ENCODE data around the gene TFAP2C.

The TFAP2C gene

DNA sequence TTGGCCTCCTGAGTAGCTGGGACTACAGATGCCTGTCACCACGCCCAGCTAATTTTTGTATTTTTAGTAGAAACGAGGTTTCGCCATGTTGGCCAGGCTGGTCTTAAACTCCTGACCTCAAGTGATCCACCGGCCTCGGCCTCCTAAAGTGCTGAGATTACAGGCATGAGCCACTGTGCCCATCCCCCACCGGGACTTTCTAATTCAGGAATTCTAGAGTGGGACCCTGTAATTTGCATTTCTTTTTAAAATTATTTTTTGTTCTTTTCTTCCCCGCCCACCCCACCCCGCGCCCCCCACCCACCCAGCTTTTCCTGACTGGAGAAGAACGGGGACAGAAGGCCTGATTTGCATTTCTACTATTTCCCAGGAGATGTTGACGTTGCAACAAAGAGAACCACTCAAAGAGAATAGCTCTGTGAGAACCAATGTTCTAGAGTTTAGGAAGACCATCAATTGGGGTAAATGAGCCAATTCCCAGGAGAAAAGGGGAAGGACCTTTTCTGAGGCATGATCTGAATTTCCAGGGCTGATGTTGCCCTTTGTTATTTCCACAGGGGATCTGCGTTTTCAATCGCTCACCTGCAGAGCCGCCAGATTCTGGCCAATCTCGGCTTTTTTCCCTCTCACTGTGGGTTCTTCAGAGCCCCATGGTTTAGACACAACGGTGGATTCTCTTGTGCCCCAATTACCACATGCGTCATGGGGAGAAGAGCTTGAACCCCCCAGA lies 33.2 kb upstream of the TFAP2C start:
- Histone ChIP-seq H3K27me3 (ENCODE audit: insufficient read depth, low read length) (no peaks in the 10 kb centered on the region), H3K9me3 (ENCODE audit: insufficient read depth, low read depth, low read length) (no peaks in the 10 kb centered on the region), H3K4me1 (ENCODE audit: insufficient read depth, low read length) (peaks cover 8% of the 10 kb centered on the region; the same call in 1 of the 2 replicates), H3K4me3 (ENCODE audit: low read length) (no peak overlapping the region), H3K27ac (ENCODE audit: low read length) (no peak overlapping the region), H3K9ac (ENCODE audit: low read depth, low read length) (no peak overlapping the region), H3K36me3 (ENCODE audit: insufficient read depth, low read depth, low read length) (no peaks in the 10 kb centered on the region)

DNA sequence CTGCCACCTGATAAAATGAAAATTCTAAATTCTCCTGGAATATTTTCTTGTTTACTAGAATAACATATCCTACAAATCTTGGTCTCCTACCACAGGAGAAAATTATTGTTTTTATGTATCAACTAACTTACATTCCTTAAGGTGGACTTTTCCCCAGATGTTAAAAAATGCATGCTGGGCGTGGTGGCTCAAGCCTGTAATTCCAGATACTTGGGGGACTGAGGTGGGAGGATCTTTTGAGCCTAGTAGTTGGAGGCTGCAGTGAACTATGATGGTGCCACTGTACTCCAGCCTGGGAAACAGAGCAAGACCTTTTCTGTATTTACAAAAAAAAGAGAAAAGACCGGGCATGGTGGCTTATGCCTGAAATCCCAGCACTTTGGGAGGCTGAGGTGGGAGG lies 27.9 kb upstream of the TFAP2C start:
- no peak overlapping the region for H3K4me3 ChIP-seq (ENCODE audit: low read length)

GRCh38 chr20:56604673-56605072 lies 24.4 kb upstream of the TFAP2C start:
- Histone ChIP-seq H3K4me1 (ENCODE audit: insufficient read depth, low read length) (no peaks in the 10 kb centered on the region; the same call in 1 of the 2 replicates), H3K9me3 (ENCODE audit: insufficient read depth, low read depth, low read length) (no peaks in the 10 kb centered on the region), H3K4me3 (ENCODE audit: low read length) (no peak overlapping the region), H3K27ac (ENCODE audit: low read length) (no peak overlapping the region), H3K9ac (ENCODE audit: low read depth, low read length) (no peak overlapping the region), H3K27me3 (ENCODE audit: insufficient read depth, low read length) (no peaks in the 10 kb centered on the region), H3K36me3 (ENCODE audit: insufficient read depth, low read depth, low read length) (no peaks in the 10 kb centered on the region)

More for the DNA sequence above, 27.9 kb upstream of the TFAP2C start:
- Histone ChIP-seq H3K4me1 (ENCODE audit: insufficient read depth, low read length) (no peaks in the 10 kb centered on the region; the same call in 1 of the 2 replicates), H3K36me3 (ENCODE audit: insufficient read depth, low read depth, low read length) (no peaks in the 10 kb centered on the region), H3K9me3 (ENCODE audit: insufficient read depth, low read depth, low read length) (no peaks in the 10 kb centered on the region), H3K27ac (ENCODE audit: low read length) (no peak overlapping the region), H3K27me3 (ENCODE audit: insufficient read depth, low read length) (no peaks in the 10 kb centered on the region), H3K9ac (ENCODE audit: low read depth, low read length) (no peak overlapping the region)

DNA sequence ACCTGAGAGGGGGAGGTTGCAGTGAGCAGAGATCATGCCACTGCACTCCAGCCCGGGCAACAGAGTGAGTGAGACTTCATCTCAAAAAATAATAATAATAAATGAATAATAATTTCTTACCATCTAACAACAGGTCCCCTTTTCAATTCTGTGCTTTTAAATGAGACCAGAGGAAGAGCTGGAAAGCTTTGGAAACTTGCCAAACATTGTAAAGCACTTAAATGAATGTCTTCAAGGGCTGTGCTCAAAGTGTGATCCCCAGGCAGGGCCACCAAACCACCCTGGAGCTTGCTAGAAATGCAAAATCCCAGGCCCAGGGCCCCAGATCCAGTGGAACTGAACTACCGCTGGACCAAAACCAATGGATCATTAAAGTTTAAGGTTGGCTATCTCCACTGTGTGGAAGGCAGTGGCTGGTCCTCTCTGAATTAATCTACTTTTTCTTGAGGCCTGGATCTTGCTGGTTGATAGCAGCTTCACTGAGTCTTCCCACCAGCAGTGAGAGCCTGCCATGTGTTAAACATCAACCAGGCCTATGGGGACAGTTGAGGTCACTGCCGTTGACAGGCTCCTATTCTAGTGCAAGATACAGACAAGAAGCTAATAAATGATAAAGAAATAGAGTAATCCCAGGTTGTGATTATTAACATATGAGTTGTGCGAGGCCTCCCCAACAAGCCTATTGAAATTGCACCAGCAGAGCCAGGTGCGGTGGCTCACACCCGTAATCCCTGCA lies 23.7 kb upstream of the TFAP2C start:
- no peaks in the 10 kb centered on the region for H3K27me3 ChIP-seq (ENCODE audit: insufficient read depth, low read length)
- no peaks in the 10 kb centered on the region for H3K9me3 ChIP-seq (ENCODE audit: insufficient read depth, low read depth, low read length)
- no peak overlapping the region for H3K9ac ChIP-seq (ENCODE audit: low read depth, low read length)
- H3K4me1 ChIP-seq (ENCODE audit: insufficient read depth, low read length) = no peaks in the 10 kb centered on the region; the same call in 1 of the 2 replicates
- no peak overlapping the region for H3K27ac ChIP-seq (ENCODE audit: low read length)
- no peaks in the 10 kb centered on the region for H3K36me3 ChIP-seq (ENCODE audit: insufficient read depth, low read depth, low read length)
- H3K4me3 ChIP-seq (ENCODE audit: low read length) = no peak overlapping the region

DNA sequence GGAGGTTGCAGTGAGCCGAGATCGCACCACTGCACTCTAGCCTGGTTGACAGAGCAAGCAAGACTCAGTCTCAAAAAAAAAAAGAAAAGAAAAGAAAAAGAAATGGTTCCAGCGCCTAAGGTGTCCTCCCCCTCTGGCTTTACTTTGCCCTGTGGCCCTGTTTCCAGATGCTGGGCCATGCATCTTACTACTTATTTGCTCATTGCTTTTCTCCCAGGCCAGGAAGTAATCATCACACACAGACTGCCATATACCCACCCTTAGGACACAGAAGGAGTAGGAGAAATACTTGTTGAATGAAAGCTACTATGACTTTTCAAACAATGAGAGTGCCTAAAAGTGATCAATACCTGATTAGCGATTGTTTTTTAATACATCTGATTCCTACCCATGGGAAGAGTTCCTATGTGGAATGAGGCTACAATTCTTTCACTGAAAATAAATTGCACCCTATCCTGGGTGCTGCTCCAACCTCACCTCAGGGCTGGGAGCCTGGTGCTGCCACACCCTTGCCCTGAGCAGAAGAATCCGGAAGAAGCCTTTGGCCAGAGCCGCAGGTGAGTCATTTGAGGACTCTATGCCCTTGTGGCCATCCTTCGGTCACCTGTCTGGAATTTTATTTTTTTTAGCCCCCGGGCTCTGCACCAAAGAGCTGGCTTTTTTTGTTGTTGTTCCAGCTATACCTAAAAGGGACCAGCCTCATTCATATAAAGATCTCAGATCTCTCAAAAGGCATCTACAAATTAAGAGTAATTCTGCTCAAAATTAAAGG lies 22.7 kb upstream of the TFAP2C start:
- no peak overlapping the region for H3K27ac ChIP-seq (ENCODE audit: low read length)
- H3K9me3 ChIP-seq (ENCODE audit: insufficient read depth, low read depth, low read length) = no peaks in the 10 kb centered on the region
- no peak overlapping the region for H3K9ac ChIP-seq (ENCODE audit: low read depth, low read length)
- H3K4me1 ChIP-seq (ENCODE audit: insufficient read depth, low read length) = no peaks in the 10 kb centered on the region; the same call in 1 of the 2 replicates
- no peaks in the 10 kb centered on the region for H3K27me3 ChIP-seq (ENCODE audit: insufficient read depth, low read length)
- no peak overlapping the region for H3K4me3 ChIP-seq (ENCODE audit: low read length)
- H3K36me3 ChIP-seq (ENCODE audit: insufficient read depth, low read depth, low read length) = no peaks in the 10 kb centered on the region

- no peaks in the 10 kb centered on the region for H3K27me3 ChIP-seq (ENCODE audit: insufficient read depth, low read length)
- no peaks in the 10 kb centered on the region; the same call in 1 of the 2 replicates for H3K4me1 ChIP-seq (ENCODE audit: insufficient read depth, low read length)
- no peak overlapping the region for H3K9ac ChIP-seq (ENCODE audit: low read depth, low read length)
- H3K4me3 ChIP-seq (ENCODE audit: low read length) = no peak overlapping the region
- H3K27ac ChIP-seq (ENCODE audit: low read length) = no peak overlapping the region
- H3K36me3 ChIP-seq (ENCODE audit: insufficient read depth, low read depth, low read length) = no peaks in the 10 kb centered on the region
- H3K9me3 ChIP-seq (ENCODE audit: insufficient read depth, low read depth, low read length) = no peaks in the 10 kb centered on the region
Measured at GRCh38 chr20:56607061-56607704, 21.9 kb upstream of the TFAP2C start.

GRCh38 chr20:56608376-56608775 lies 20.7 kb upstream of the TFAP2C start:
- H3K9ac ChIP-seq (ENCODE audit: low read depth, low read length) = no peak overlapping the region
- H3K4me3 ChIP-seq (ENCODE audit: low read length) = no peak overlapping the region
- H3K36me3 ChIP-seq (ENCODE audit: insufficient read depth, low read depth, low read length) = no peaks in the 10 kb centered on the region
- no peaks in the 10 kb centered on the region for H3K9me3 ChIP-seq (ENCODE audit: insufficient read depth, low read depth, low read length)
- no peaks in the 10 kb centered on the region; the same call in 1 of the 2 replicates for H3K4me1 ChIP-seq (ENCODE audit: insufficient read depth, low read length)
- no peaks in the 10 kb centered on the region for H3K27me3 ChIP-seq (ENCODE audit: insufficient read depth, low read length)
- H3K27ac ChIP-seq (ENCODE audit: low read length) = no peak overlapping the region

DNA sequence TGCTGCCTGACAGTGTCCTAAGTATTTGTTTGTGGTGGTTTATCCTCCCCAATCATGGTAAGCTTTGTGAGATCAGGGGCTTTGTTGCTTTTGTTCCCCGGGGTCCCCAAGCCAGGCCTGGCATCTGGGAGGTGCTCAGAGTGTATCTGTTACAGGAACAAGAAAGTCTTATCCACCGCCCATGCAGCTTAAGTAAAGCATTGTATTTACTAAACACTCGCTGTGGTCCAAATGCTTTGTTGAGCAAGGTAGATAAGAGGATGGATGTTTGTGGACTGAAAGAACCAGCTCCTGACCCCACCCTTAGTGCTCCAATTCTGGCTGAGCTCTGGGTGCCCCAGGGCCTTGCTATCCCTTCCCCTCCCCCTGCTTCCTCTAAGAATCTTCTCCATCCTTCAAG lies 19.8 kb upstream of the TFAP2C start:
- Histone ChIP-seq H3K27ac (ENCODE audit: low read length) (no peak overlapping the region), H3K4me3 (ENCODE audit: low read length) (no peak overlapping the region), H3K27me3 (ENCODE audit: insufficient read depth, low read length) (no peaks in the 10 kb centered on the region)

GRCh38 chr20:56610098-56610497 lies 19.0 kb upstream of the TFAP2C start:
- Histone ChIP-seq H3K27ac (ENCODE audit: low read length) (no peak overlapping the region), H3K27me3 (ENCODE audit: insufficient read depth, low read length) (no peaks in the 10 kb centered on the region), H3K4me3 (ENCODE audit: low read length) (no peak overlapping the region), H3K9me3 (ENCODE audit: insufficient read depth, low read depth, low read length) (no peaks in the 10 kb centered on the region), H3K4me1 (ENCODE audit: insufficient read depth, low read length) (no peaks in the 10 kb centered on the region; the same call in 1 of the 2 replicates), H3K9ac (ENCODE audit: low read depth, low read length) (no peak overlapping the region), H3K36me3 (ENCODE audit: insufficient read depth, low read depth, low read length) (no peaks in the 10 kb centered on the region)

More for the DNA sequence above, 19.8 kb upstream of the TFAP2C start:
- no peaks in the 10 kb centered on the region; the same call in 1 of the 2 replicates for H3K4me1 ChIP-seq (ENCODE audit: insufficient read depth, low read length)
- no peaks in the 10 kb centered on the region for H3K9me3 ChIP-seq (ENCODE audit: insufficient read depth, low read depth, low read length)
- H3K9ac ChIP-seq (ENCODE audit: low read depth, low read length) = no peak overlapping the region
- H3K36me3 ChIP-seq (ENCODE audit: insufficient read depth, low read depth, low read length) = no peaks in the 10 kb centered on the region

DNA sequence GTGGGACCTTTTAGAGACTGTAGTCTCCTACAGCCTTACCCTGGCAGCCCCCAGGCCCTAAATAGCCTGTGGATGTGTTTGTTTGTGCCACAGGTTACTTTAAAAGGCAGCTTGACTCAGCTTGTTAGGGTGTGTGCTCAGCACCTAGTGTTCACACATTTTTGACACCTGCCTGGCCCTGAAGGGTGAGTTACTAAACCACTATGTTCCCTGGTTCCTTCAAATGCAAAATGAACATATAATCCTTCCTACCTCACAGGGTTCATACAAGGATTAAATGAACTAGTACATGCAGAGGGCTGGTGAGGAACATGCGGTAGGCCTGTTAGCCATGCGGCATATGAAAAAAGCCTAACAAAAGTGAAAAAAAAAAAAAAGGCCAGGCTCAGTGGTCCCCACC lies 14.9 kb upstream of the TFAP2C start:
- H3K4me3 ChIP-seq (ENCODE audit: low read length) = no peak overlapping the region
- H3K9me3 ChIP-seq (ENCODE audit: insufficient read depth, low read depth, low read length) = no peaks in the 10 kb centered on the region
- no peak overlapping the region for H3K27ac ChIP-seq (ENCODE audit: low read length)
- H3K4me1 ChIP-seq (ENCODE audit: insufficient read depth, low read length) = no peaks in the 10 kb centered on the region
- H3K9ac ChIP-seq (ENCODE audit: low read depth, low read length) = no peak overlapping the region
- no peaks in the 10 kb centered on the region for H3K36me3 ChIP-seq (ENCODE audit: insufficient read depth, low read depth, low read length)
- no peaks in the 10 kb centered on the region for H3K27me3 ChIP-seq (ENCODE audit: insufficient read depth, low read length)

GRCh38 chr20:56616716-56617115 lies 12.4 kb upstream of the TFAP2C start:
- Histone ChIP-seq H3K27ac (ENCODE audit: low read length) (no peak overlapping the region), H3K4me1 (ENCODE audit: insufficient read depth, low read length) (no peaks in the 10 kb centered on the region), H3K9ac (ENCODE audit: low read depth, low read length) (no peak overlapping the region), H3K36me3 (ENCODE audit: insufficient read depth, low read depth, low read length) (no peaks in the 10 kb centered on the region), H3K9me3 (ENCODE audit: insufficient read depth, low read depth, low read length) (no peaks in the 10 kb centered on the region), H3K27me3 (ENCODE audit: insufficient read depth, low read length) (no peaks in the 10 kb centered on the region), H3K4me3 (ENCODE audit: low read length) (no peak overlapping the region)
